ES-I3 (cell line): ENCODE data around the gene TMEM63C.

Experiments used
- H3K36me3 ChIP-seq: 2 replicates; pipeline ENCODE4 v1.6.1; 2013; ENCODE audit warnings: mild to moderate bottlenecking, low read length, control low read depth, moderate library complexity; ENCODE audit not compliant: insufficient read depth
- H3K4me1 ChIP-seq: 2 replicates; pipeline ENCODE4 v1.6.1; 2013; ENCODE audit warnings: mild to moderate bottlenecking, control low read depth, low read length; ENCODE audit not compliant: insufficient read depth
- H3K9ac ChIP-seq: 2 replicates; pipeline ENCODE4 v1.6.1; 2013; ENCODE audit warnings: low read depth, mild to moderate bottlenecking, low read length, moderate library complexity
- H3K9me3 ChIP-seq: 2 replicates; pipeline ENCODE4 v1.6.1; 2013; ENCODE audit warnings: mild to moderate bottlenecking, low read length, moderate library complexity; ENCODE audit not compliant: control insufficient read depth, insufficient read depth

TMEM63C gene

DNA sequence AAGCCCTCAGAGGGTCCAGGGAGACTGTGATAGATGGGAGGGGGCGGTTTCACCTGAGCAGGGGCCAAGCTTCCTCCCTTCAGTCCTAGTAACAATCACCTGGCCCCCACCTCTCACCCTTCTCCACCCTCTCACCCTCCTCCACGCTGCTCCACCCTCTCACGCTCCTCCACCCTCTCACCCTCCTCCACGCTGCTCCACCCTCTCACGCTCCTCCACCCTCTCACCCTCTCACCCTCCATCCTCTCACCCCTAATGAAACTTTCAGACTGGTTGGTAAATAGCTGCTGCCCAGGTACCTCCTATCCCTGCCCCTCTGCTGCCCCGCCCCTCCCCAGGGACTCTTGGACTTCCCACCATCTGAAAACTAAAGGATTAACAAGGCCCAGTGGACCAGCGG is 55.2 kb downstream of the TMEM63C start:
- no peaks in the 10 kb centered on the region for H3K36me3 ChIP-seq
- no peaks in the 10 kb centered on the region for H3K4me1 ChIP-seq
- no peaks in the 10 kb centered on the region for H3K9me3 ChIP-seq
- no peak overlapping the region for H3K9ac ChIP-seq

DNA sequence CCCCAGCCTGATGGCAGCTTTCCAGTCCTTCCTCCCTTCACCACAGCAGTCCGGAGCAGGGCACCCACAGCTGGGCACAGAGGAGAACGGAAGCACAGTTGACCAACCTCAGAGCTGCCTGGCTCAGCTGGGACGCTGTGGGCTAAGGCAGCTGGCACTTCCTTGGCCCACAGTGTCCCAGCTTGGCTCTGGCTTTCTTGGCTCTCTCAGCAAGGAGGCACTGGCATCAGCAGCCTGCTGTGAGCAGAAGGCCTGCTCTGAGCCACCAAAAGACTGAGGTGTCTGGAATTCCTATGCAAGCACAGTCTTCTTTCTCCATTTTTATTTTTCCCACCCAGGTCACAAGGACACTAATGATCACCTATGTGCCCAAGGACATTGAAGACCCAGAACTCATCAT is 56.8 kb downstream of the TMEM63C start:
- H3K4me1 ChIP-seq, result no peaks in the 10 kb centered on the region
- no peaks in the 10 kb centered on the region for H3K9me3 ChIP-seq
- no peaks in the 10 kb centered on the region for H3K36me3 ChIP-seq
- H3K9ac ChIP-seq, result no peak overlapping the region

- no peaks in the 10 kb centered on the region for H3K4me1 ChIP-seq
- H3K9ac ChIP-seq, result no peak overlapping the region
- no peaks in the 10 kb centered on the region for H3K36me3 ChIP-seq
- H3K9me3 ChIP-seq, result no peaks in the 10 kb centered on the region
Measured at GRCh38 chr14:77238996-77239395, 57.4 kb downstream of the TMEM63C start.

- Histone ChIP-seq H3K4me1 (no peaks in the 10 kb centered on the region), H3K9ac (no peak overlapping the region), H3K9me3 (no peaks in the 10 kb centered on the region), H3K36me3 (no peaks in the 10 kb centered on the region)
Measured at GRCh38 chr14:77239412-77239811, 57.8 kb downstream of the TMEM63C start.

DNA sequence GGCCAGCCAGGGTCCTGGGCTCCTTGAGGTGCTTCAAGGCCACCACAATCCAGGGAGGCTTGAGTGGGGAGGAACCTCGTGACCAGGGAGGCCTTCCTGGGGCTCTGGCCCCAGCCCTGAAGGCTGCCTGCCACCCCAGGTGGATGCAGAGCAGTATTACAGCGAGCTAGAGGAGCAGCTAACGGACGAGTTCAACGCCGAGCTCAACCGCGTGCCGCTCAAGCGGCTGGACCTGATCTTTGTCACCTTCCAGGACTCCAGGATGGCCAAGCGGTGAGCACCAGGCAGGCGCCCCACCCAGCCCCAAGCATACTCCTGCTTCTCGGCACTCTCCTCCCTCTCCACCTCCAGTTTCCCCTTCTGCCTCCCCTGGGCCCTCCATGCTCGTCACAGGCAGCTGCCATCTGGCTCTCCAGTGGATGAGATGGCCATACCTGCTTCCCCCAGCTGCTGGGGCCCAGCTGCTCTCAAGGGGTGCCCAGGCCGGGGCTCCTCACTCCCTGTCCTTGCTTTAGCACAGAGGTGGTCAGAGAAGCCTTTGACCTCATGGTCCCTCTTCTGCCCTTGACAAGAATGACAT is 58.8 kb downstream of the TMEM63C start:
- H3K36me3 ChIP-seq, result no peaks in the 10 kb centered on the region
- no peaks in the 10 kb centered on the region for H3K4me1 ChIP-seq
- H3K9me3 ChIP-seq, result no peaks in the 10 kb centered on the region
- no peak overlapping the region for H3K9ac ChIP-seq

DNA sequence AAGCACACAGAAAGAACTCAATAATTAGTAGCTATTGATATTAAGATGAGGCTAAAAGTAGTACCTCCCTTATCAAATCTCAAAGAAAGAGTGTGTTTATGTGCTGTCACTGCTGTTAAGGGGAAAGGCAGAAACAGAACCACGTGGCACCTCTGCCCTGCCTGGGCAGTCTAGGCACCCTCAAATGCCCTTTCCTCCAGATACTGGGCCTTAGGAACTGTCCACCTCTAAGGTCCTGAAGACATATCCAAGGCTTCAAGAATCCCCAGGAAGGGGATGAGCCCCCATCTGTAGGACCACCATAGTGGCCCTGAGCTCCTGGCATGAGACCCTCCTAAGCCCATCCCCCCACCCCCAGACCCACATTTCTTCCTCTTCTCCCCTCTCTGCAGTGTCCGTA is 60.4 kb downstream of the TMEM63C start:
- no peak overlapping the region for H3K9ac ChIP-seq
- no peaks in the 10 kb centered on the region for H3K36me3 ChIP-seq
- H3K9me3 ChIP-seq, result no peaks in the 10 kb centered on the region
- no peaks in the 10 kb centered on the region for H3K4me1 ChIP-seq

DNA sequence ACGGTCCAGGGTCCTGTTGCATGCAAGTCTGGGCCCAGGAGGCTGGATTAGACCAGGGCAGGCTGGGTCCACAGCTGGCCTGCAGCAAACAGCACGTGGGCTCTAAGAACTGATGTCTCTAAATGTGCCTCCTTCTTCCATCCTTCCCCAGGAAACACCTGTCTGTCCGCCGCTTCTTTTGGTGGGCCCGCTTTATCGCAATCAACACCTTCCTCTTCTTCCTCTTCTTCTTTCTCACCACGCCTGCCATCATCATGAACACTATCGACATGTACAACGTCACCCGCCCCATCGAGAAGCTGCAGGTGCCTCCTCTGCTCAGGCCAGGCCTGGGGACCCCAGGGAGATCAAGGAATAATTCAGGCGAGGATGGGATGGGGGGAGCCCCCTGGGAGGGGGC is 61.2 kb downstream of the TMEM63C start:
- H3K9ac ChIP-seq, result no peak overlapping the region
- H3K36me3 ChIP-seq, result no peaks in the 10 kb centered on the region
- no peaks in the 10 kb centered on the region for H3K4me1 ChIP-seq

GRCh38 chr14:77243853-77244252 is 62.3 kb downstream of the TMEM63C start:
- H3K4me1 ChIP-seq, result no peaks in the 10 kb centered on the region
- no peak overlapping the region for H3K9ac ChIP-seq
- no peaks in the 10 kb centered on the region for H3K9me3 ChIP-seq
- no peaks in the 10 kb centered on the region for H3K36me3 ChIP-seq

More for the DNA sequence above, 61.2 kb downstream of the TMEM63C start:
- H3K9me3 ChIP-seq, result no peaks in the 10 kb centered on the region

DNA sequence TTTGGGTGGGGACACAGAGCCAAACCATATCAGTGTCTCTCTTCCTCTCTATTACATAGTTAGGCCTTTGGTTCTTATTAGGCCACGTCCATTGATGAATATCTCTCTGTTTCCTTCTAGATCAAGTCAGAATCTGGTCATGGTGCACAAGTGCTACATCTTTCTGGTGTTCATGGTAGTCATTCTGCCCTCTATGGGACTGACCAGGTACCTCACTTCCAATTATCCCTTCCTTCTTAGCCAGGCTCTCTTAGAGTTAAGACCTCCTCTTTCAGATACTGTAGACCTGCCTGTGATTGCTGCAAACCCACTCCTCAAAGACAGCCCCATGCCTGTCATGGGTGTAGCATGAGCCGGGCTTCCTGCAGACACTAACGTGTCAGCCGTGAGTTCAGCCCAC is 64.2 kb downstream of the TMEM63C start:
- Histone ChIP-seq H3K36me3 (no peaks in the 10 kb centered on the region; the same call in 1 of the 2 replicates), H3K9me3 (no peaks in the 10 kb centered on the region), H3K9ac (no peak overlapping the region)

GRCh38 chr14:77246784-77247183 is 65.2 kb downstream of the TMEM63C start:
- no peaks in the 10 kb centered on the region for H3K4me1 ChIP-seq
- no peaks in the 10 kb centered on the region for H3K9me3 ChIP-seq
- no peak overlapping the region for H3K9ac ChIP-seq
- no peaks in the 10 kb centered on the region; the same call in 1 of the 2 replicates for H3K36me3 ChIP-seq

More for the DNA sequence above, 64.2 kb downstream of the TMEM63C start:
- no peaks in the 10 kb centered on the region for H3K4me1 ChIP-seq

DNA sequence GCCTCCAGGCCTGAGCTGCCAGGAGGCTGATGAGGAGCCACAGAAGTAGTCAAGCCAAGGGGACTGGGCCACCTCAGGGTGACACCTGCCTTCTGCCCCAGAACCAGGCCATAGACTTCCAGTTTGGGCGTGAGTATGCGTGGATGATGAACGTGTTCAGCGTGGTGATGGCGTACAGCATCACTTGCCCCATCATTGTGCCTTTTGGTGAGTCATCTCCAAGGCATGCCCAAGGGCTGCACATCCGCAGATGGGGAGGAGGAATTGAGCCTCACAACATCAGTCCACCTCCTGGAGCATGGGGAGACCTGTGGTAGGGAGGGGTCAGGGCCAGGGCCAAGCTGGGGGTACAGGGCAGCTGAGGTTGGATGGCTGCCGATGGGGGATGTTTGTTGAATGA is 67.1 kb downstream of the TMEM63C start:
- no peak overlapping the region for H3K9ac ChIP-seq
- no peaks in the 10 kb centered on the region for H3K4me1 ChIP-seq
- no peaks in the 10 kb centered on the region for H3K9me3 ChIP-seq
- H3K36me3 ChIP-seq, result no peaks in the 10 kb centered on the region; the same call in 1 of the 2 replicates

DNA sequence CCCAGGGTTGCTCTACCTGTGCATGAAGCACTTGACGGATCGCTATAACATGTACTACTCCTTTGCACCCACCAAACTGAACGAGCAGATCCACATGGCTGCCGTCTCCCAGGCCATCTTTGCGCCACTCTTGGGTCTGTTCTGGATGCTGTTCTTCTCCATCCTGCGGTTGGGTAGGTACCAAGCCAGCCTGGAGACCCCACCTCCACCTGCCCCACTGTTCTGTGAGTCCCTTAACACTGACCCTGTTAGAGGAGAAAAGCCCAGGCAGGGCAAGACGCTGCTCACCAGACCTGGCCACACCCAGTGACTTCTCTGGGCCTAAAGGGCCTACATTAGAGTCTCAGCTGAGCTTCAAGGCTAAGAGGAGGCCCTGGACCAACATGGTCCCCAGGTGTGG is 67.7 kb downstream of the TMEM63C start:
- Histone ChIP-seq H3K36me3 (no peaks in the 10 kb centered on the region; the same call in 1 of the 2 replicates), H3K9me3 (no peaks in the 10 kb centered on the region), H3K9ac (no peak overlapping the region), H3K4me1 (no peaks in the 10 kb centered on the region)

DNA sequence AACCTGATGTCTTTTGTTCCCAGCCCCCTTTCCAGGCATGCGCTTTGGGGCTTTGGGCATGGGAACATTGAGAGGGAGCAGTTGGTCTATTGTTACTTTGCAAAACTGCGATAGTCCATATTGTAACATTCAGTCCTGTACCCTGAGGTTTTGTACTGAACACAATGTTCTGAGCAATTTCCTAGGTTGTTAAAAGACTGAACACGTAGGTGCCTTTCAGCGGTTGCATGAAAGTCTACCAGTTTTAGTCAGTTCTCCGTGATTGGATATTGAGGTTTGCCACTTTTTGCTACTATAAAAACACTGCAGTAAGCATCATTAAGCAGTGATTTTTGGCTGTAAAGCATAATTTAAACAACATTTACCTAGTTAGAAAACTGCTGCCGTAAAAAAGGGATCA is 69.3 kb downstream of the TMEM63C start:
- Histone ChIP-seq H3K36me3 (no peaks in the 10 kb centered on the region; the same call in 1 of the 2 replicates), H3K4me1 (no peaks in the 10 kb centered on the region), H3K9ac (no peak overlapping the region), H3K9me3 (no peaks in the 10 kb centered on the region)

DNA sequence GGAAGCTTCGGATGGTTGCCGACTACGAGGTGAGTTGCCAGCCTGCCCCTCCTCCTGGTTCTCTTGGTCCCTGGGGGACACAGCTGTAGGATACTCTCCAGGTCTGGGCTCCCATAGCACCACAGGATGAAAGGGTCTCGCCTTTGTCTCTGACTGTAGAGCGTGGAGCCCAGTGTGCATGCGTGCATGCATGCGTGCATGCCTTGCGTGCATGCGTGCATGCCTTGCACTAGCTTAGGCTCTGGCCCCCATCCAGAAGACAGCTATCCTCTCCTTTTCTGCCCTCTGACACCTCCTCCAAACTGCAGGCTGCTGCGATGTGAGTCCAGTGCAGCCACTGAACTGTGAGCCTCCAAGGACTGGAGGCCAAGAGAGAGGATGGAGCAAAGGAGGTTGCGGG is 70.3 kb downstream of the TMEM63C start:
- Histone ChIP-seq H3K9ac (no peak overlapping the region), H3K9me3 (no peaks in the 10 kb centered on the region), H3K4me1 (no peaks in the 10 kb centered on the region), H3K36me3 (no peaks in the 10 kb centered on the region; the same call in 1 of the 2 replicates)

DNA sequence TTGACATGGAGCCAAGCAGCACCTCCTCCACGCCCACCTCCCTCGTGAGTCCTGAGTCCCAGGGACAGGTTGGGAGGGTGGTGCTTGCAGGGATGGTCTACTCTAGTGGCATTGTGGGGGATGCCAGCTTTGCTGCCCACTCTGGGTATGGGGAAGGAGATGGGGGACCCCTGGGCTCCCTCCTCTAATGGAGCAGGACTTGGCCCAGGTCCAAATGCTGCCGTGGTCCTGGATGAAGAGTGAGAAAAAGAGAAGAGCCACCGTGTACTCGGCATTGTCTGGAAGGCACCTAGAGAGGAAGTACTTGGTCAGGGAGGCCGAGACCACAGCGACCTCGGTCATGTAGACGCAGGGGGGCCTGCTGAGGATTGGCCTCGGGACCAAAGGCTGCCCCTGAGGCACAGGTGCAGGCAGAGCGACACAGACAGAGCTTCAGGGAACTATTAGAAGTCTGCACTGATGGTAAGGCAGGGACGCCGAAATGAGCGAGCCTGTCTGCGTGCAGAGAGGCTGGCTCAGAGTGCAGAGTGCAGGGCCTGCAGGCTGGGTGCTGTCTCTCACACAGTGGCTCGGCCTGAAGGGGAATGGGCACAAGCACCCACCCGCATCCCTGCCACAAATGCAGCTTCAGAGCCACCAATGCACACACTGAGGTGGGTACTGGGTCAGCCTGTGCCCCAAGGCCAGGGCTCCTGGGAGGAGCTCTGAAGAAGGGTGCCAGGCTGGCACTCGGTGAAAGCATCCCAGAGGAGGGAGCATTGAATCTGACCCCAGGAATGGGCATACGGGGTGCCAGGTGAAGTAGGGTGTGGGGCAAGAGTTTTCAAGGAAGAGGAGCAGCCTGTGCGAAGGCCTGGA is 72.0 kb downstream of the TMEM63C start:
- H3K36me3 ChIP-seq, result no peaks in the 10 kb centered on the region; the same call in 1 of the 2 replicates
- no peaks in the 10 kb centered on the region for H3K9me3 ChIP-seq
- no peak overlapping the region for H3K9ac ChIP-seq
- no peaks in the 10 kb centered on the region for H3K4me1 ChIP-seq
